HEK293 (cell line): ENCODE results near the gene PCBD1.

Source experiments
- CTCF ChIP-seq: fragments of 450-650 bp; formaldehyde crosslinking; IDR thresholded peaks from 2 replicates; pipeline ENCODE4 v1.5.1; 2016; ENCODE audit warnings: missing biosample characterization, missing genetic modification characterization
- ZNF24 ChIP-seq: fragments of 450-650 bp; formaldehyde crosslinking; IDR thresholded peaks from 2 replicates; pipeline ENCODE4 v1.5.1; 2016; ENCODE audit warnings: missing biosample characterization, missing genetic modification characterization
- ZNF639 ChIP-seq: fragments of 450-650 bp; formaldehyde crosslinking; IDR thresholded peaks from 2 replicates; pipeline ENCODE4 v1.5.1; 2016; ENCODE audit warnings: missing biosample characterization, missing genetic modification characterization

DNA sequence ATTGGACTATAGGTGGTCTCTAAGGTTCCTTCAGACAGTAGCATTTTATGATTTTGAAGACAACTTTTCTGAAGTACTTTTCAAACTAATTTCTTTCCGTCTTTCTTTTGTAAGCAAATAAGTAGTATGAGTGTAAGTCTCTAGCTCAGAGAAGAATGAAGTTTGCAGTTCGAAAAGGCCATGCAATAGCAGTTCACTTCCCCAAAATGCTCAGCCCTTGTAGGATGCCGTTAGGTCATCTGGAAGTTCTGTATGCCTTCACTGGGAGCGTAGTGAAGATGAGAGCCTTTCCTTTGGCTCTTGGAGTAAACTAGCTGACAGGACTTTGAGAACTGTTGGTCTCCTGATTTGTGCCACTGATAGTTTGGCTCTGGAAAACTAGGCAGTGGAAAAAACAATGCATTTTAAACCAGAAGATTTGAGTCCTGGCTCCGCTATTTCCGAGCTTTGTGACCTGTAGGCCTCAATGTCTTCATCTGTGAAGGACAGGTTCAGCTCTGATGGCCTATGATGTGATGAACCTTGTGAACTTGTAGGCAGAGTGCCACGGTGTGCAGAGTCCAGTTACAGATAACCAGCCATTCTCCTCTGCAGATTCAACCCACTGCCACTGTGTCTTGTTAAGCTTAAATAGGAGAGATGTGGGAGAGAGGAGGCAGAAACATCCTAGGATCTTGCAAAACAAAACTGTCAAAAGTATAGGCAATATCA is 53.8 kb downstream of the PCBD1 start:
- no peak for TF ChIP-seq ZNF639 (tag by site-specific recombination)
- no peak for TF ChIP-seq CTCF (tag by site-specific recombination)
- TF ChIP-seq ZNF24 (tag by site-specific recombination): no peak
